Loucy (cell line): ENCODE measurements around the gene PARVG.

ENCODE experiments used
- CTCF ChIP-seq: fragments of 200-600 bp; sonication (generic); conservative IDR thresholded peaks from 2 replicates; pipeline ENCODE4 v1.5.1; 2014; ENCODE audit warnings: mild to moderate bottlenecking, antibody characterized with exemption, low read length
- EZH2phosphoT487 ChIP-seq: fragments of 200-600 bp; IDR thresholded peaks from 2 replicates; pipeline ENCODE4 v1.6.1; 2018; ENCODE audit warnings: antibody characterized with exemption, mild to moderate bottlenecking, moderate library complexity, borderline replicate concordance

GRCh38 chr22:44218071-44218470 lies 37.3 kb downstream of the PARVG start:
- no peak for TF ChIP-seq CTCF
- TF ChIP-seq EZH2phosphoT487 = no peak
